H1 (cell line): ENCODE results near the gene TASOR2. TPM values are rescaled to one million over a fixed set of nuclear protein-coding genes. Genes with fewer than 3 reads are reported as not detected.
A peak's percentile ranks its signal among the peaks of the same experiment; 100 is the strongest.

ENCODE experiments used
- CTCF ChIA-PET: fragments of 300-600 bp; sonication (Branson Sonifier 250); formaldehyde crosslinking; loops from one replicate; lab custom pipeline; 2021; ENCODE audit not compliant: partially characterized antibody; lab: Charles Lee
- POLR2A ChIA-PET: fragments of 300-600 bp; sonication (Branson Sonifier 250); formaldehyde crosslinking; loops from one replicate; lab custom pipeline; 2021; ENCODE audit warnings: inconsistent platforms; ENCODE audit not compliant: partially characterized antibody; lab: Charles Lee
- DNase-seq, 2 experiments: peaks; one replicate each; pipeline versions ENCODE4 v3.0.0 to v3.0.0-alpha.2; 2010 to 2022; ENCODE audit warnings: low spot score in 2 of 2, low read depth in 1 of 2, mixed read lengths in 1 of 2
- FAIRE-seq: peaks from 2 replicates; lab custom pipeline; 2011; peaks lifted over from hg19 to GRCh38; lab: Jason Lieb, UNC
- H2AFZ ChIP-seq: 2 replicates; pipeline ENCODE4 v1.8.1; 2012; ENCODE audit warnings: low read length, inconsistent platforms
- H2AK5ac ChIP-seq: 2 replicates; pipeline ENCODE4 v1.6.1; 2013; ENCODE audit warnings: low read depth, low read length
- H2BK120ac ChIP-seq: replicated peaks from 2 replicates; pipeline ENCODE3; 2013; ENCODE audit warnings: low read depth, low read length, inconsistent platforms
- H2BK12ac ChIP-seq: 2 replicates; pipeline ENCODE4 v1.6.1; 2013; ENCODE audit warnings: low read depth, low read length
- H2BK15ac ChIP-seq: 2 replicates; pipeline ENCODE4 v1.6.1; 2013; ENCODE audit warnings: low read length
- H2BK20ac ChIP-seq: 2 replicates; pipeline ENCODE4 v1.6.1; 2013; ENCODE audit warnings: low read length
- H2BK5ac ChIP-seq: 2 replicates; pipeline ENCODE4 v1.6.1; 2013; ENCODE audit warnings: low read depth, low read length
- H3K14ac ChIP-seq: 2 replicates; pipeline ENCODE4 v1.6.1; 2013; ENCODE audit warnings: inconsistent platforms; ENCODE audit not compliant: insufficient read length
- H3K18ac ChIP-seq: 2 replicates; pipeline ENCODE4 v1.6.1; 2013; ENCODE audit warnings: low read length; ENCODE audit errors: extremely low read depth
- H3K23ac ChIP-seq: 2 replicates; pipeline ENCODE4 v1.6.1; 2013; ENCODE audit warnings: inconsistent platforms; ENCODE audit not compliant: insufficient read length
- H3K23me2 ChIP-seq: 2 replicates; pipeline ENCODE4 v1.6.1; 2013; ENCODE audit warnings: low read depth, low read length
- H3K27ac ChIP-seq: 2 replicates; pipeline ENCODE4 v1.6.1; 2011; ENCODE audit warnings: low read depth, low read length, inconsistent platforms
- H3K27me3 ChIP-seq, 4 experiments: replicated peaks in 1 of 4; 1 replicate in 1 of 4; 2 replicates in 3 of 4; pipeline versions ENCODE4 v1.6.1 to v1.8.1; 2011 to 2013; ENCODE audit warnings: low read length in 3 of 4, mild to moderate bottlenecking in 3 of 4, inconsistent platforms in 2 of 4, mixed read lengths in 2 of 4, moderate library complexity in 1 of 4; ENCODE audit not compliant: control insufficient read depth in 3 of 4, insufficient read depth in 3 of 4; ENCODE audit errors: extremely low read depth in 1 of 4
- H3K36me3 ChIP-seq, 4 experiments: 2 replicates each; pipeline versions ENCODE4 v1.6.1 to v1.8.1; 2011 to 2013; ENCODE audit warnings: mild to moderate bottlenecking in 4 of 4, low read length in 3 of 4, moderate library complexity in 2 of 4, control low read depth in 1 of 4, inconsistent platforms in 1 of 4; ENCODE audit not compliant: insufficient read depth in 4 of 4, control insufficient read depth in 2 of 4
- H3K4ac ChIP-seq: replicated peaks from 2 replicates; pipeline ENCODE3; 2013; ENCODE audit warnings: low read length, low read depth, mixed read lengths, inconsistent platforms; ENCODE audit not compliant: insufficient read length
- H3K4me1 ChIP-seq, 4 experiments: replicated peaks in 1 of 4; 1 replicate in 1 of 4; 2 replicates in 3 of 4; pipeline versions ENCODE4 v1.6.1 to v1.8.1; 2011 to 2013; ENCODE audit warnings: low read length in 3 of 4, inconsistent platforms in 2 of 4, mixed read lengths in 1 of 4; ENCODE audit not compliant: insufficient read depth in 4 of 4, control insufficient read depth in 3 of 4
- H3K4me2 ChIP-seq, 2 experiments: 2 replicates each; pipeline versions ENCODE4 v1.6.1 to v1.8.1; 2011 to 2013; ENCODE audit warnings: low read depth in 2 of 2, low read length in 2 of 2, control low read depth in 1 of 2, inconsistent platforms in 1 of 2, mild to moderate bottlenecking in 1 of 2; ENCODE audit not compliant: insufficient read depth in 1 of 2
- H3K4me3 ChIP-seq, 4 experiments: fragments of 200-600, 300-600 bp in 1 of 4; sonication (generic), shearing (Covaris generic), sonication (Bioruptor Twin) in 1 of 4; 2 replicates each; pipeline versions ENCODE4 v1.5.1 to v1.8.1; 2011 to 2016; ENCODE audit warnings: low read length in 4 of 4, low read depth in 3 of 4, control low read depth in 2 of 4, inconsistent platforms in 2 of 4, mild to moderate bottlenecking in 2 of 4, mixed read lengths in 1 of 4, moderate library complexity in 1 of 4; ENCODE audit not compliant: insufficient read depth in 2 of 4; ENCODE audit errors: extremely low read depth in 1 of 4
- H3K56ac ChIP-seq: replicated peaks from 2 replicates; pipeline ENCODE3; 2013; ENCODE audit warnings: low read depth, mild to moderate bottlenecking, mixed read lengths, low read length, inconsistent platforms; ENCODE audit not compliant: insufficient read length
- H3K79me1 ChIP-seq: 2 replicates; pipeline ENCODE4 v1.6.1; 2013; ENCODE audit warnings: low read depth, low read length, control low read depth
- H3K79me2 ChIP-seq, 2 experiments: 2 replicates each; pipeline versions ENCODE4 v1.6.1 to v1.8.1; 2012 to 2013; ENCODE audit warnings: low read length in 2 of 2, mild to moderate bottlenecking in 2 of 2, inconsistent platforms in 1 of 2; ENCODE audit not compliant: insufficient read depth in 2 of 2, control insufficient read depth in 1 of 2
- H3K9ac ChIP-seq, 4 experiments: replicated peaks in 1 of 4; 1 replicate in 1 of 4; 2 replicates in 3 of 4; pipeline versions ENCODE4 v1.6.1 to v1.8.1; 2011 to 2013; ENCODE audit warnings: low read depth in 3 of 4, low read length in 3 of 4, control low read depth in 2 of 4, mild to moderate bottlenecking in 2 of 4, moderate library complexity in 2 of 4, inconsistent platforms in 1 of 4; ENCODE audit errors: extremely low read depth in 1 of 4
- H3K9me3 ChIP-seq, 2 experiments: 2 replicates each; pipeline versions ENCODE4 v1.6.1 to v1.8.1; 2012 to 2013; ENCODE audit warnings: mild to moderate bottlenecking in 2 of 2, moderate library complexity in 2 of 2, control low read depth in 1 of 2, inconsistent platforms in 1 of 2, low read depth in 1 of 2, low read length in 1 of 2, mixed read lengths in 1 of 2; ENCODE audit not compliant: insufficient read depth in 2 of 2
- H4K20me1 ChIP-seq, 2 experiments: replicated peaks in 1 of 2; 2 replicates each; pipeline versions ENCODE3 to v1.8.1; 2011 to 2013; ENCODE audit warnings: inconsistent platforms in 2 of 2, low read length in 2 of 2, mild to moderate bottlenecking in 1 of 2; ENCODE audit not compliant: insufficient read depth in 2 of 2, control insufficient read depth in 1 of 2
- H4K5ac ChIP-seq: 2 replicates; pipeline ENCODE4 v1.6.1; 2013; ENCODE audit warnings: low read length, low read depth, mixed read lengths, inconsistent platforms; ENCODE audit not compliant: insufficient read length
- H4K8ac ChIP-seq: 2 replicates; pipeline ENCODE4 v1.8.0; 2013; ENCODE audit warnings: mild to moderate bottlenecking, moderate library complexity, low read length, inconsistent platforms; ENCODE audit not compliant: insufficient read depth; ENCODE audit errors: extremely low read depth
- H4K91ac ChIP-seq: replicated peaks from 2 replicates; pipeline ENCODE3; 2013; ENCODE audit warnings: low read length, mixed read lengths, inconsistent platforms; ENCODE audit not compliant: insufficient read length
- CHD2 ChIP-seq: IDR thresholded peaks from 2 replicates; pipeline ENCODE4 v1.6.1; 2012; ENCODE audit warnings: low read length, improper control_type of control experiment
- CREB1 ChIP-seq: IDR thresholded peaks from 2 replicates; pipeline ENCODE4 v1.6.1; 2012; ENCODE audit warnings: inconsistent platforms
- JUN ChIP-seq: IDR thresholded peaks from 2 replicates; pipeline ENCODE4 v1.6.1; 2011; ENCODE audit warnings: low read depth, mild to moderate bottlenecking, improper control_type of control experiment, low read length
- KDM1A ChIP-seq: fragments of 200-600, 300-600 bp; sonication (generic); IDR thresholded peaks from 2 replicates; pipeline ENCODE4 v1.7.1; 2016; ENCODE audit warnings: mild to moderate bottlenecking, low read length, borderline replicate concordance
- POU5F1 ChIP-seq: IDR thresholded peaks from 2 replicates; pipeline ENCODE4 v1.6.1; 2011; ENCODE audit warnings: low read depth, mild to moderate bottlenecking, low read length, moderate library complexity
- RAD21 ChIP-seq, 2 experiments: IDR thresholded peaks in 1 of 2; conservative IDR thresholded peaks in 1 of 2; 2 replicates each; pipeline ENCODE4 v1.6.1; 2011; ENCODE audit warnings: low read depth in 2 of 2, low read length in 2 of 2, improper control_type of control experiment in 1 of 2, inconsistent platforms in 1 of 2, mild to moderate bottlenecking in 1 of 2, moderate library complexity in 1 of 2
- SP1 ChIP-seq: IDR thresholded peaks from 2 replicates; pipeline ENCODE4 v1.6.1; 2011; ENCODE audit warnings: low read depth, low read length
- SRF ChIP-seq: IDR thresholded peaks from 2 replicates; pipeline ENCODE4 v1.6.1; 2011; ENCODE audit warnings: mild to moderate bottlenecking, low read depth, low read length, moderate library complexity
- TBP ChIP-seq: IDR thresholded peaks from 2 replicates; pipeline ENCODE4 v1.6.1; 2011; ENCODE audit warnings: low read depth, low read length, improper control_type of control experiment
- TCF12 ChIP-seq: IDR thresholded peaks from 2 replicates; pipeline ENCODE4 v1.6.1; 2011; ENCODE audit warnings: low read depth, mild to moderate bottlenecking, low read length
- USF2 ChIP-seq: IDR thresholded peaks from 2 replicates; pipeline ENCODE4 v1.6.1; 2011; ENCODE audit warnings: low read length, improper control_type of control experiment
- WGBS, 2 experiments: shearing (Covaris generic) in 1 of 2; methylation state at CpG; one replicate each; pipeline versions ENCODE4 v1.1.6 to v1.1.7; 2013 to 2015; ENCODE audit warnings: low lambda C conversion rate in 2 of 2, mixed read lengths in 2 of 2, inconsistent platforms in 1 of 2, low coverage in 1 of 2, missing lambda C conversion rate in 1 of 2; ENCODE audit not compliant: insufficient replicate concordance in 2 of 2, insufficient coverage in 1 of 2, insufficient read length in 1 of 2; ENCODE audit errors: extremely low coverage in 1 of 2, missing lambda C conversion rate in 1 of 2; 5-methylcytosine and 5-hydroxymethylcytosine counted together
- polyA plus RNA-seq, 7 experiments: library from polyadenylated mRNA; depleted of rRNA in 3 of 7; stranded (reverse) in 5 of 7; unstranded in 2 of 7; fragments of >200 nt in 5 of 7; fragments of 200-250 nt in 2 of 7; gene quantifications; 1 replicate in 5 of 7; 2 replicates in 1 of 7; 4 replicates in 1 of 7; pipeline versions ENCODE4 v1.2.1 to v1.2.3, GENCODE V29; 2011 to 2013; ENCODE audit warnings: missing spikeins in 2 of 7, mixed read lengths in 2 of 7
- total RNA-seq: library from RNA; stranded (reverse); fragmentation: NEBNext Ultra II Directional; extraction: Animal tissue kit (Norgen Biotek cat#: 25700); gene quantifications from 2 replicates; pipeline ENCODE4 v1.2.1, GENCODE V29; 2021

Gene TASOR2
- total and polyA plus RNA-seq, 2 of the 8 experiments (the other 6 are each of a cell fraction or from before 2014, with no cell fraction given): 13.1 to 74.9 TPM

- 78% methylated on average over 16 of the region's 16 CpGs; no CpG with 5 or more reads in 1 of the 2 experiments for WGBS, 2 experiments
- no peaks in the 10 kb centered on the region for H3K9me3 ChIP-seq
- H2AK5ac ChIP-seq: peak overlapping the region; percentile 26; the same call in 1 of the 2 replicates
- no peak overlapping the region for H2BK120ac ChIP-seq
- peaks cover 6% of the 10 kb centered on the region for H3K79me1 ChIP-seq
- H3K23ac ChIP-seq: no peak overlapping the region
- peak overlapping the region; percentile 3; the same call in 1 of the 2 replicates for H4K8ac ChIP-seq
- peak overlapping the region; percentile 38 for H4K91ac ChIP-seq
- peaks cover 0 to 19% of the 10 kb centered on the region in 2 experiments; a peak in 2 of 4 replicates for H3K79me2 ChIP-seq
- peak overlapping the region in 1 of 2 experiments; percentile 76; a peak in 2 of 4 replicates for H3K4me2 ChIP-seq
- H3K23me2 ChIP-seq: no peaks in the 10 kb centered on the region; the same call in 1 of the 2 replicates
- H3K56ac ChIP-seq: no peak overlapping the region
- peak overlapping the region; percentile 90 for H2BK5ac ChIP-seq
- no peak for FAIRE-seq
- POLR2A ChIA-PET: interaction anchor here (1.0 to 1.5 kb wide), 2 partner anchors 9 to 196 kb away, joined by 3 to 4 read pairs; no protein-coding TSS in a partner anchor
- peaks cover 8 to 12% of the 10 kb centered on the region in 2 experiments for H4K20me1 ChIP-seq
- H3K9ac ChIP-seq: no peak overlapping the region
- H3K36me3 ChIP-seq: no peaks in the 10 kb centered on the region
- CTCF ChIA-PET: interaction anchor here (0.8 to 1.7 kb wide), 2 partner anchors 9 to 36 kb away, joined by 3 to 4 read pairs; no protein-coding TSS in a partner anchor
- H2AFZ ChIP-seq: no peak overlapping the region
- peaks cover 8 to 30% (median 19%) of the 10 kb centered on the region in 4 experiments for H3K4me1 ChIP-seq
- H3K4me3 ChIP-seq: no peak overlapping the region
- no peak overlapping the region for H2BK15ac ChIP-seq
- H3K27me3 ChIP-seq: 0 out of 7 replicates have a peak, but pooled peaks cover 0 to 2% (median 0%) of the 10 kb centered on the region in 4 experiments
- H2BK12ac ChIP-seq: peak overlapping the region; percentile 33; the same call in 1 of the 2 replicates
- H3K4ac ChIP-seq: no peak overlapping the region
- H3K18ac ChIP-seq: no peak overlapping the region
- no peak overlapping the region for H2BK20ac ChIP-seq
- no peak overlapping the region for H3K14ac ChIP-seq
- H4K5ac ChIP-seq: no peak overlapping the region
- H3K27ac ChIP-seq: no peak overlapping the region
- no peak for DNase-seq
- TF ChIP-seq CREB1 (no peak), JUN (no peak), KDM1A (no peak), USF2 (no peak), SRF (no peak), TBP (no peak), CHD2 (no peak), RAD21 (IDR thresholded peaks at IDR 0.05 in 1 of 2, conservative IDR thresholded peaks at IDR 0.05 in 1 of 2; ENCODE audit: low read depth in 2 of 2, low read length in 2 of 2) (no peak), SP1 (no peak), POU5F1 (no peak), TCF12 (no peak)
Measured at GRCh38 chr10:5659702-5660528, 24.7 kb upstream of the TASOR2 start.
